Activated CD4-positive, alpha-beta T cell treated with anti-CD3 and anti-CD28 coated beads, Interleukin-10, Interleukin-2, amounts not matched to agents 100 ng/mL and 50 ng/mL, durations not matched to agents 16 hours and 8 hours (primary cell): ENCODE measurements around the gene MARK2.

Source experiments
- DNase-seq: peaks from one replicate; pipeline ENCODE4 v3.0.0-alpha.2; 2020

MARK2 gene

GRCh38 chr11:63831326-63831725 is 7.6 kb upstream of the MARK2 start:
- DNase-seq, result no peak

- no peak for DNase-seq
Observed at GRCh38 chr11:63832336-63832735, 6.6 kb upstream of the MARK2 start.

- no peak for DNase-seq
Observed at GRCh38 chr11:63833048-63833447, 5.9 kb upstream of the MARK2 start.

- DNase-seq, result no peak
Observed at GRCh38 chr11:63834535-63835157, 4.3 kb upstream of the MARK2 start.

GRCh38 chr11:63835158-63835545 is 3.8 kb upstream of the MARK2 start:
- DNase-seq, result no peak

- DNase-seq, result peak; percentile 84
Observed at GRCh38 chr11:63837027-63837688, 1.8 kb upstream of the MARK2 start.

GRCh38 chr11:63837739-63838138 is 1.2 kb upstream of the MARK2 start:
- no peak for DNase-seq

GRCh38 chr11:63838150-63838677 is 696 bp upstream of the MARK2 start:
- no peak for DNase-seq

GRCh38 chr11:63839508-63840355 is 822 bp downstream of the MARK2 start:
- peak; percentile 28 for DNase-seq

GRCh38 chr11:63840356-63841060 is 1.6 kb downstream of the MARK2 start:
- DNase-seq, result no peak

- no peak for DNase-seq
Observed at GRCh38 chr11:63841554-63841953, 2.6 kb downstream of the MARK2 start.

- DNase-seq, result no peak
Observed at GRCh38 chr11:63843041-63843440, 4.1 kb downstream of the MARK2 start.

- no peak for DNase-seq
Observed at GRCh38 chr11:63844836-63845235, 5.9 kb downstream of the MARK2 start.

- DNase-seq, result no peak
Observed at GRCh38 chr11:63845303-63845702, 6.4 kb downstream of the MARK2 start.

- DNase-seq, result no peak
Observed at GRCh38 chr11:63845911-63846310, 7.0 kb downstream of the MARK2 start.

GRCh38 chr11:63846897-63847296 is 8.0 kb downstream of the MARK2 start:
- DNase-seq, result no peak

- no peak for DNase-seq
Observed at GRCh38 chr11:63847363-63847762, 8.5 kb downstream of the MARK2 start.

GRCh38 chr11:63849691-63850090 is 10.8 kb downstream of the MARK2 start:
- no peak for DNase-seq

- no peak for DNase-seq
Observed at GRCh38 chr11:63850920-63851319, 12.0 kb downstream of the MARK2 start.

- DNase-seq, result no peak
Observed at GRCh38 chr11:63851364-63851763, 12.5 kb downstream of the MARK2 start.

- no peak for DNase-seq
Observed at GRCh38 chr11:63853476-63853875, 14.6 kb downstream of the MARK2 start.

GRCh38 chr11:63854696-63855095 is 15.8 kb downstream of the MARK2 start:
- DNase-seq, result no peak

GRCh38 chr11:63855975-63856374 is 17.1 kb downstream of the MARK2 start:
- DNase-seq, result no peak
